GM21576 (cell line): ENCODE measurements around the gene KIF16B.

Source experiments
- ATAC-seq: cut with Tn5 transposase; IDR thresholded peaks from one replicate; pipeline ENCODE4 v1.9.1; 2021; ENCODE audit warnings: mild to moderate bottlenecking, moderate library complexity; ENCODE audit not compliant: unreplicated experiment

Gene KIF16B

DNA sequence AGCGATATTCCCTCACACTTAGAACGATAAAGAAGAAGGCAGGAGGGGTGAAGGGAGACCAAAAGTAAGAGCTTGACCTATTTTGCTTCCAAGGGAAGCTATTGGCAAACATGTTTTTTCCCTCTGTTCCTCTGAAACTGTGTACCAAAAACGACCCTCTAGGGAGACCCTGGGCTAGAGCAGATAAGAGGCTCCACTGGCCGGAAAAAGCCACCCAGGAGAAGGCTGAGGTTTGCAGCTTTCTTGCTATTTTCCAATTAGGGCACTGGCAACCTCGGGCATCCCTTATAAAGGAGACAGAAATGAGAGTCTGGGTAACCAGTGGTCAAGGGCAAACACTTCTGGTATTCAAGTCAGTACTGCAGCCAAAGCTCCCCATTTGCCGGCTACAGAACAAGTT is 168.0 kb downstream of the KIF16B start:
- no peak for ATAC-seq

DNA sequence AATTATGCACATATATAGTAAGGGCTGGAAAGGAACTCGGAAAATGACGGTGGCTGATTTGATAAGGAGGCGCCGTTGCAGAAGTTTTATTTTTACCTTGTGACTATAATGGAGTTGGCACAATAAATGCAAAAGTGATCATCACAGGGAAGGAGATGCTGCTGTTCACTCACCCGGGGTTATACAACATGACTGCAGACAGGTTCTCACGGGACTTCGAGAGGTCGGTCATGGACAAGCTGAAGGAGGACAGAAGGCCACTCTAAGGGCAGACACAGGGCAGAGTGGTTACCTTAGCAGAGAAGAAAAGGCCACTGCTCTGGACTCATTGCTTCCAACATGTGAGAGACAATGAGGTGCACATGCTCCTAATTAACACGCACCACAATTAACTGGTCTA is 168.6 kb downstream of the KIF16B start:
- ATAC-seq: no peak

DNA sequence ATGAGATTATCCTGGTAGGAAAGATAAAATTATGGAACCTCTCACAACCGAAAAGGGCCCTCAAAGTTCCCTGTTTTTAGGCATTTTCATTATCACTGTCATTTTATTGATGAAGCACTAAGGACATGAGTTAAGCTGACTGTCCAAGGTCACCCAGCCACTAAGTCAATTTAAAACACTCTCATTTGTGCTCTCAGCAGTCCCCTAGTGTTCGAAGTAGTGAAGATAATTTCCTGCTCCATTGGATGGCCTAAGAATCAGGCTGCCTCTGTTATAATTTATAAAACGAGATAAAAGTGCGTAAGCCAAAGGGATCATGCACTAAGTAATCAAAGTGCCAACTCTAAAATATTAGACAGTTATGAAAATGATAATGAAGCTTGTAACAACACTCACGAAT is 169.1 kb downstream of the KIF16B start:
- no peak for ATAC-seq

DNA sequence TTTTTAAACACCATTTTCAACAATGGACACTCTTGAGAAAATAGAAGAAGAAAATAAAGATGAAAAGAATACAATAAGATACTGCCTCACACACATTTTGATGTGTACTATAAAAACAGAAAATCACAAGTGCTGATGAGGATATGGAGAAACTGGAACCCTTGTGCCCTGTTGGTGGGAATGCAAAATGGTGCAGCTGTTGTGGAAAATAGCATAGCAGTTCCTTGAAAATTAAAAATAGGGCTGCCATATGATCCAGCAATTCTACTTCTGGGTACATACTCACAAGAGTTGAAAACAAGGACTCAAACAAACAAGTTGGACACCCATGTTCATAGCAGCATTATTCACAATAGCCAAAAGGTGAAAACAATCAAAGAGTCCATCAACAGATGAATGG is 173.0 kb downstream of the KIF16B start:
- ATAC-seq: no peak

DNA sequence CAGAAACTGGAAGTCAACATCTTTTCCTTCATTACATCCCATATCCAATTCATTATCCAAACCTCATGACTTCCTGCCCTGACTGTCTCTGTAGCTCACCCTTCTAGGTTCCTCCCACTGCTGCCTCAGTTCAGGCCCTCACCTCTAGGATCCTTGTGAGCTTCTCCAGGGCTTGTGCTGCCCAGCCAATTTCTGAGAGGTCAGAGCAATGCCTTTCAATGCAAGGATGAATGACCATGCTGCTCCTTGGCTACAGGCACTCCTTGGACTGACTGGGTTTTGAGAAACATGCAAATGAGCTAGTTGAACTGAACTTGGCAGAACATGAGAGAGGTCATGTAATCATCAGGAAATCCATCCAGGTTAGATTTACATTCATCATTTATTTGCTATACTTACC is 173.4 kb downstream of the KIF16B start:
- no peak for ATAC-seq

DNA sequence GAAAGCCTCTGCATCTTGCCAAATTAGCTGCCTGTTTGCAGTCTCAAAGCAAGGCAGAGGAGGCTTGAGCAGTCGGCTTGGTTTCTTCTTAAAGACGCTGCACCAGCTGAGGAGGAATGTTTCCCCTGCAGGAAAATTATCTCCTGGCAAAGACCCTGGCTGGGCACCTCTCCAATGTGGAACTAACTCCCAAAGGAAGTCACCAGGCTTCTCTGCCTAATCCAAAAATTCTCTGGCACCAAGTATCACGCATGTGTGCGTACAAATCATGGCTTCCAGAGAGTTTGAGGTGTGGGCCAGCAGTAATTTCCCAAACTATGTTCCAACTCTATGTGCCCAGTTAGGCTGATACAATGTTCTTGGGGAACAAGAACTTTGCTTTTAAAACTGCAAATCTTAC is 176.2 kb downstream of the KIF16B start:
- no peak for ATAC-seq

DNA sequence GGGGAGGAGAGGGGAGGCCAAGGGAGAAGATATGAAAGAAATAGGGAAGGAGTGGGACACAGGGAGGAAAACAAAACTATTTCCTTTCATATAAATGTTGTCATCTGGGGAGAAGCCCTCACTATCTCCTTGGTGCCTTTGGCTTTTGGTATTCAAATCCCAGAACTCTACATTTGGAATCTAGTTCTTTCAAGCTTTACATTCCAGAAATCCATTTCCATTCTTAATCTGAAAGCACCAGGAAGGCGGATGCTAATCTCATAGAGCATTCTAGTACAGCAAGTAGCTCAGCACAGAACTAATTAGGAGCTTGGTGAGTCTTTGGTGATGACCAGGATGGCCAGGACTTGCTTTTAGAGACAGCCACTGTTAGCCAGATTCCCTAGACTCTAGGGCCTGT is 177.9 kb downstream of the KIF16B start:
- ATAC-seq: no peak

DNA sequence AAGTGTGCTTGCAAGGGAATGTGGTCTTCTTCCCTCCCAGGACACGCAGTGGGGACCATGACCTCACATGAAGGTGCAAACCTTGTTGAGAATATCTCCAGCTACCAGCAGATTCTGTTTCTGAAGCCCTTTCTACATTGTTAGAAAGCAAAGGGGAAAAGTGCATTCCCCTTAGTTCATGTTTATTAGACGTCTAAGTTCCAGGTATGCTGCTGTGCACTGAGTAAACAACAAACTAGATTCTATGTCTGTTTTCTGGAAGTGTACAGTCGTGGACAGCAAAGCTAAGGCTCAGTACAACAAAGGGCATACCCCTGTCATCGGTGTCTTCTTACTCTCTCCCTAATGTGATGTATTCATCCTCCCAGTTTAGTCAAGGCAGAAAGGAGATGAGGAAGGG is 178.5 kb downstream of the KIF16B start:
- ATAC-seq: no peak

DNA sequence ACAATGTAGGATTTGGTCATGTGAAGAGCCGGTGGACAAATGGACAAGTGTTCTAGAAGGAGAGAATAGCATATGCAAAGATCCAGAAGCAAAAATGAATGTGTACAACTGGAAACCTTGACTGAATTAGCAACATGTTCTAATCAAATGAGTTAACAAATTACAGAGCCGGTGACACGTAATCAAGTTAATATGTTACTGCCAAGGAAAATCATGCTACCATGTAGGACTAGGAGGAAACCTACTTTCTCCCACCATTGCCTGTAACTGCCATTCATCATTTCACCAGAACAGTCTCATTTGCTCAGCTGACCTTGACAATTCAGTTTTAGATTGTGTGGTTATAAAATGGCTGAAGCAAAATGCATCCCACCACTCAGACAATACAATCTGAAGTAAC is 179.4 kb downstream of the KIF16B start:
- no peak for ATAC-seq

DNA sequence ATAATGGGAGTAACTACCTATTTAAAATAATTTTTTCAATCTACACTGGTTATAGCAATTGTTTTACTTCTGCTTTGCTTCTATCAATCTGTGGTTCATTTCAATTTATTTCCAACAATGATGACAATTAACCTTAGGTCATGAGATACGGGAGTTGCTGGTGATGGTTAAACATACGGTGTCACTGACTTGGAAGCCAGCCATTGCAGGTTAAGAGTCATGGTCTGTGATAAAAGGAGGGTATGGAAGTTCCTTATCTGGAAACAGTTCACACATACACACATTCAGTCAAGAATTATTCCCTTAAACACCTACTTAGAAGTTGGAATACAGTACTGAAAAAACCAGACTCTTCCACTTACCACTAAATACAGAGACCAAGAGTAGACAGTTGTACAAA is 180.0 kb downstream of the KIF16B start:
- ATAC-seq: no peak

DNA sequence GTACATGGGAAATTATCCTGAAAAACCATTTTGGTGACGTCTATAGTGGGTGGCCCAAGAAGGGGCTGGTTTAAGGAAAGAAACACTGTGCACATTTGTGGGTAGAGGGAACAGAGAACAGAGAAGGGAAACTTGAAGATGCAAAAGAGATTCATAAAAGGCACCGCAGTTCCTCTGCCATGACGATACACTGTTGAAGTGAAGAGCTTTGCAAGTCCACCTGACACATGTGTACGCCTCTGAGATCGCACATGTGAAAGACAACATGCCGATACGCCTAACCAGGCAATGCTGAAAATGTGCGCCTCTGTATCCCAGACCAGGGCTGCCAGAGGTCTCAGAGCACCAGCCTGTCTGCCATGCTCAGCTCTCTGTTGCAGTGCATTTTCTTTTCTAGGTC is 180.9 kb downstream of the KIF16B start:
- ATAC-seq: peak; percentile 95

DNA sequence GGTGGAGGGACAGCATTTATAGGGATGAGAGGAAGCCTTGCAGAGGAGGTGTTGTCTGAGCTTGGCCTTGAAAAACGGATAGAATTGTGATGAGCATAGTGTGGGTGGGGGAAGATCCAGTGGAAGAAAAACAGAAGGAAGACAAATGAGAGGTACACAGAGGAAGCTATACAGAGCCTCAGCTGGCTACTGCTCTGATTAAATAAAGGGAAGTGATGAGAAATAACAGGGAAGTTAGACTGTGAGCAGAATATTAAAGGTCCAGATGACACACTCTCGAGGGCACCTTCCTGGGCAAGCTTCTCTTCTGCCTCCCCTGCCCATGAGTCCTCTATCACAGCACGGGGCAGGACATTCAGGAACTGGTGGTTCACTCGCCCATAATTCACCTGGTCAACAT is 182.3 kb downstream of the KIF16B start:
- no peak for ATAC-seq

DNA sequence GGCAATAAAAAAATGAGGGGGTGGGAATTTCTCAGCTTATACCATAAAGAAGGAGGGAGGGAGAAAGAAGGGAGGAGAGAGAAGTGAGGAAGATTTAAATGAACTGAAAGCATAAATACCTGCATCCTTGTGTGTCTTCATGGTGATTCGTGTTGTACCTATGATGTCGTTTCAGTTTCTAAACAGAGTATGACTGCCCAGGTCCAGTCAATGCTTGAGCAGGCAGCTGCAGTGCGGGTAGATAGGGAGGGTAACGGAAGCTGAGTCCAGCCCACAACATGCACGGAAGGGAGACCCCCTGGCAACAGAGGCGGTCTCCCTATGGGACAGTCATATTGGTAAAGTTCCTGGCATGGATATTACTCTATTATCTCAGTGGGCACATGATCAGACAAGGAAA is 184.5 kb downstream of the KIF16B start:
- no peak for ATAC-seq

DNA sequence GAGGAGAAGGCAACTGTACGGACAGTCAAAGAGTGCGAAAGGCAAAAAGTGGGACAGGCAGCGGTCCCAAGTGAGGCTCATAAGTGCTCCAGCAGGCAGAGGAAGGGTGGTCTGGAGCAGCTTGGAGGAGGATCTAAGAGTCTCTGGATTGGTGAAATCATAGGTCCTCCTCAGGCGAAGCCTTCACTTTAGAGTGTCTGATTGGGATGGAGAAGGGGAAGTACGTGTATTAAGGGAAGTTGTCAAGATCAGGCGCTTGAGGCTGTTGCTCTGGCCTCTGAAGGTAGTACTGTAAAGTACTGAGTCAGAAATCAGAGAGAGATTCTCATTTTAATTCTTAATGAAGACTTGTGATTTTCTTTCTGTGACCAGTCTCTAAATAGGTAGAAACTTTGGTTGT is 185.6 kb downstream of the KIF16B start:
- ATAC-seq: no peak

DNA sequence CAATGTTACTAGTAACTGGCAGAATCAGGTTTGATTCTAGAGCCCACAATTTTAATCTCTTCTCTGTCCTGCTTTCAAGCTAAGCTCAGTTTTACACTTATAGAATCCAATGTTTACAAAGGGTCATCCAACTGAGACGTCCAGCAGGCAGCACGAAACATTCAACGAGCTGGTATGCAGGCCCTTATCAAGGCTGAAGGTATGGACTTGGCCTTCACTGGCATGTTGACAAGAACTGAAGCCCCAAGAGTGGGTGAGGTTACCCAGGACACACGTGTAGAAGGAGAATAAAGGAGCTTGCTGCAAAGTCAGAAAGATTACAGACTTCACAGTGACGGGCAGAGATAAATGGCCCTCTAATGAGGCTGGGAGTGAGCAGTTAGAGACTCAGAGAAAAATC is 187.4 kb downstream of the KIF16B start:
- ATAC-seq: no peak

DNA sequence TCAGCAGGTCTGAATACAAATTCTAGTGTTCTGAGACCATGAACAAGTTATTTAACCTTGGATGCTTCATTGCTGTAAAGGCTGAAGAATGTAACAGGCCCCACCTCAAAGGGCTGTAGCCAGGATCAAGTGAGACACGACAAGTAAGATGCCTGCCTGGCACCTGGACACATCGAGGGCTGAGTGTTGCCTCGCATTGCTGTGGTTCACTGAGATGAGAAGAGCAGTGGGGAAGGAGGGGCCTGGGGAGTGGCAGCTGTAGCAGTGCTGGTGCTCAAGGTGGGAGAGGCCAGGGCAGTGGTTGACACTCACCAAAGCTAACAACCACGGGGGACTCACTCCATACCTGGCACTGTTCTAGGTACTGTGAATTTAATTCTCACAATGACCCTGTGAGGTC is 187.8 kb downstream of the KIF16B start:
- ATAC-seq: no peak

DNA sequence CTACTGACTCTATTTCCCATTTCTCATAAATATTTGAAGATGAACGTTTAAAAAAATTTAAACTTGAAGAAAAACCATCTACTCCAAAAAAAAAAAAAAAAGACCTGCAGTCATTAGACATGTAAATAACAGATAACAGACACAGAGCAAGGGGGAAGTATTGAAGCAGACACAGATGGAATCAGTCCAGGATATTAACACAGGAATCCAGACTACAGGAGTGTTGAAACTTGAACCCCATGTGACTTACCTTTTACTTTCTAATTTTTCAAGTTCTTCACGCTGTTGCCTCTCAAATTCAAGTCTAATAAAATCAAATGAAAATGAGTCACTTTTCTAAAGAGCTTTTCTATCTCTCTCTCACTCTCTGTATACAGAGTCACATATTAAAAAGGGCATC is 191.8 kb downstream of the KIF16B start:
- no peak for ATAC-seq

DNA sequence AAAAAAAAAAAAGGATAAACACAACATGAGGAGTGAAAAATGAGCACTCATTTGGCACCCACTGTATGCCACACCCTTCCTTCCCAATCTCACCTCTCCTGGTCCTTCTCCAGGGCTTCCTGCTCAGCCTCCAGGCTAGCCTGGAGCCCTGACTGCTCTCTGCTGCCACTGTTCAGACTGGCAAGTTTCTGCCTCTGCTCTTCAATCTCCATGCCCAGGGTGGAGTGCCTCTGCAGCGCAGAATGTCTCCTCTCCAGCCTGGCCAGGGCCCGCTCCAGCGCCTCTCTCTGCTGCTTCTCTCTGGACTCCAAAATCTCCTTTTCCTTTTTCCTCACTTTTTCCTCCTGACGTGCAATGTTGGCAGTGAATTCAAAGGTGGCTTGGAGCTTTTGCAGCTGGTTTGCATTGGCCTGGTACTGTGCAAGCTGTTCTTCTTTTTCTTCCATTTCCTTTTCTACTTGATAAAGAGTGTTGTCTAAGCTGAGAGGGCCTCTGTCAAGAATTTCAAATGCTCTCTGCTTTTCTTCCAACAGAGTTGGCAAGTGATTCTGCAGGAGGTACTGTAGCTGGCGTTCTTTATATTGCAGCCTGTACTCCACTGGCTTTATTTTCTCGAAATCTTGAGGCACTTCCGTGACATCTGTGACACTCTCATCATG is 194.4 kb downstream of the KIF16B start:
- ATAC-seq: no peak

DNA sequence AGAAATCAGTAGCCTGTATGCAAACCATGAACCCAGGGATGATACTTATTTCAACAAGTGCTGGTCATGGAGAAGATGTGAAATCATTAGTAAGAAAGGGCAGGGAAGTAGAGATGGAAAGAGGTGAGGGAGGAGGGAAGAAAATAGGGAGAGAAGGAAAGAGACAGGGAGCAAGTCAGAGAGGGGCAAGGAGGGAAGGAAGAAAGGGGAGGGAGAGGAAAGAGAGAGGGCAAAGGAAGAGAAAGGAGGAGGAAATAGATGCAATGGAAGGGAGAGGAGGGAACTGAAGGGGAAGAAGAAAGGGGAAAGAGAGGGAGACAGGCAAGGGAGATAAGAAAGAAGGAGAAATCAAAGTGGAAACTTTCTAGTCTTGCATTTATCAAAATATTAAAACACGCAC is 195.1 kb downstream of the KIF16B start:
- ATAC-seq: no peak

DNA sequence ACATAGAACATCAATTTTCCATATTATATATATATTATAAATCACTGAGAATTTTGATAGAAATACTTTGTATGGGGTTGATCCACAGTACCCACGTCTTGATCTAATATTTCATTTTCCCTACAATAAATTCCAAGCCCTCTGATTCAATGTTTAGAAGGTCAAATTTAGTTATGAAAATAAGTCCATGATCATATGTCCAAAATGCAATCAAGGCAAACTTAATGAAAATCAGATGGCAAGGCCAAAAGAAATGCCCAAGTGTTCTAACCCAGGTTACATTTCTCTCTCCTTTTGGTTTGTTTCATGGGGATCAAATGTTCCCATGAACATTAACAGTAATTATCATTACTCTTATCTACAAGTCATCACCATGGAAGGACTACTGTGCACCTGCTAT is 203.8 kb downstream of the KIF16B start:
- ATAC-seq: no peak

DNA sequence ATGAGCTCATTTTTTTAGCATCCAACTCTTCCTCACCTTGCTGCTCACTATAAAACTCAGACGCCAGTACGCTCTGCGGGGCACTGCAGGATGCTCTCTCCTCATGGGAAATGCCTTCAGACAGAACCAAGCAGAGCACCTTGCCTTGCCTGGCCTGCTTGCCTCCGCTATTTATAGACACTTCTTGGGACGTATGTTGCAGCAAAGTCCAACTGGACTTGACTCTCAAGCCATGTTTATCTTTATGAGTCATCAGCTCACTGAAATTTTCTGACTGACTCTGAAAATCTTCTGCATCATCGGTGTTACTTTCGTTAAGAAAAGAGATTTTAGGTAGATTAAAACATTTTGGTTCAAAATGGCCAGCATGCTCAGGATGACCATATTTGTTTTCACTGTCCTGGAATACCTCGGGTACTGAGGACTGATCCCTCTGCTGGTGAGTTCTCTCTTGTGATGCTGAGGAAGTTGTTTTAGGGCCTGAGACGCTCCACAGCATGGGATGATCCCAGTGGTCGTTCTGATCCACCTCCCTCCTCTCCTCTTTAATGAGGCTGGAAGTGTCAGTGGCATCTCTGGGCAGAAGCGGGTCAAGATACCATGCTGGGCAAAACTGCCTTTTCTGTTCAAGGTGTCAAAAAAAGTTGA is 204.5 kb downstream of the KIF16B start:
- ATAC-seq: no peak

DNA sequence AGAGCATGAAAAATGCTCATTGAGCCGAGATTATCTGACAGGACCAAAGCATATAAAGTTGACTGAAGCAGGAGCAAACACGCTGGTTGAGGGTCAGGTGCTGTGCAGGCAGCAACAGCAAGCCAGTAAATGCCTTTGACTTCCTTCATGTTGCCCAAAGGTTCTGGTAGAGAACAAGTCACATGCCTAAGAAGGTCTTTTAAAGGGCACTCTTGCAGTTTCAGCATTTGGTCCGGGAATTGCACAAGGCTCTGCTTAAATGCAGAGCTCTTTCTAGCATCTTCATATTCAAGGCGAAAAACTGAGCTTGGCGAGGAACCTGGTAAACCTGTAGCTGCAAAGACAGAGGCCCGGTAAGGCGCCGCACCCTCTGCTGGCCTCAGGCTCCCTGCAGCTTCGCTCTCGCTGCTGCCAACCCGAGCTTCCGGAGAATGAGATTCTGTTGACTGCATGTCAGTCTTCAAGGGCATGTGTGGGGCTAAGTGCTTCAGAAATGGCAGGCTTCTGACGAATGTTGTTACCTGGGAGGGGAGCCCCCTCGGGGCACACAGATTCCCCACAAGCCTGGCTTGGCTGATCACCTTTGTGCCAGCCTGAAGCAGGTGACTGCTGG is 205.2 kb downstream of the KIF16B start:
- no peak for ATAC-seq

DNA sequence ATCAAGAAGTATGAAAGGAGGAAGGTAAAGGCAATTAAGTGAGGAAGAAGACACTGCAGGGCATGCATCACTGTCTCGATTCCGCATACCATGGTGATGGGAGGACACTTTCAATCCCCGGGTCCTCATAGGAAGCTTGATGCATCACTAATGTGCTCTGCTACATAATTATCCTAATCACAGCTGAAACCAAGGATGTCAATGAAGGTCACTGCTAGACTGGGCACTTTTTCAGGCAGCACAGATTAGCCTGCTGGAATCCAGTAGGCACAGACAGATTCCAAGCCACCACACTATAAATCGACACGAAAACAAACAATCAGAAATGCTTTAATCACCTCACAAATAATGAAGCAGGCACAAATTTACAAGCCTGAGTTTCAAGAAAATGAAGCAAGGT is 206.7 kb downstream of the KIF16B start:
- ATAC-seq: no peak
